ENCODE data around the gene HTT-AS. TPM values are rescaled to one million over a fixed set of nuclear protein-coding genes. Genes with fewer than 3 reads are reported as not detected.

Gene HTT-AS
- total and polyA plus RNA-seq, 2 of the 13 experiments (the other 11 are each of a cell fraction or from before 2014, with no cell fraction given), result not detected

GRCh38 chr4:3021127-3021526 is 53.2 kb downstream of the HTT-AS start:
- H2AFZ ChIP-seq (ENCODE audit: low read length), result no peak overlapping the region
- H3K27ac ChIP-seq (ENCODE audit: extremely low read length, insufficient read depth, low read length), result no peak overlapping the region
- intact Hi-C loops (cut with micrococcal nuclease; ENCODE audit: unreplicated experiment) (no loop called here), in situ Hi-C loops (cut with HindIII; ENCODE audit: extremely low pct_ligation_motif_present, low pct_unique_long_range_greater_than_20kb) (no loop called here)
- H3K4me3 ChIP-seq (replicated peaks in 1 of 3; ENCODE audit: insufficient read depth in 1 of 3, low read depth in 2 of 3, low read length in 3 of 3), result no peak overlapping the region
- DNase-seq (ENCODE audit: low spot score) (no peak), ATAC-seq (no peak), FAIRE-seq (no peak)
- WGBS (ENCODE audit: low lambda C conversion rate), result 65% methylated on average over 6 of the region's 6 CpGs
- no peak overlapping the region for H3K4me2 ChIP-seq (ENCODE audit: low read depth, low read length)
- ChIA-PET POLR2A (no interaction called here), CTCF (ENCODE audit: low intra/inter-chr PET ratio, low total read pairs) (no interaction called here)
- BruUV-seq (replicated peaks), result no TSS peak
- peaks cover 3 to 38% of the 10 kb centered on the region in 2 experiments for H3K27me3 ChIP-seq (ENCODE audit: control insufficient read depth in 1 of 2, insufficient read depth in 2 of 2, low read length in 2 of 2)
- H3K79me2 ChIP-seq (ENCODE audit: insufficient read depth, low read length), result no peaks in the 10 kb centered on the region
- TF ChIP-seq TBP (CRISPR knock-in tag; IDR thresholded peaks at IDR 0.05), result no peak
- TF ChIP-seq PRDM15 (CRISPR knock-in tag; IDR thresholded peaks at IDR 0.05), result no peak
- no peak for TF ChIP-seq ZNF570 (CRISPR knock-in tag; IDR thresholded peaks at IDR 0.05; ENCODE audit: borderline replicate concordance)
- no peak for TF ChIP-seq MED8 (CRISPR knock-in tag; IDR thresholded peaks at IDR 0.05; ENCODE audit: insufficient replicate concordance)
- TF ChIP-seq CSRNP2 (CRISPR knock-in tag; conservative IDR thresholded peaks at IDR 0.05; ENCODE audit: low read depth), result no peak
- TF ChIP-seq ZNF766 (CRISPR knock-in tag; IDR thresholded peaks at IDR 0.05; ENCODE audit: borderline replicate concordance), result no peak
- no peak for TF ChIP-seq RFXANK (CRISPR knock-in tag; IDR thresholded peaks at IDR 0.05)
- TF ChIP-seq KDM5A (IDR thresholded peaks at IDR 0.05; ENCODE audit: borderline replicate concordance, low read length), result no peak
- TF ChIP-seq NFE2L1 (CRISPR knock-in tag; IDR thresholded peaks at IDR 0.05; ENCODE audit: borderline replicate concordance), result no peak
- TF ChIP-seq FLYWCH1 (CRISPR knock-in tag; IDR thresholded peaks at IDR 0.05), result no peak
- TF ChIP-seq ZNF260 (CRISPR knock-in tag; IDR thresholded peaks at IDR 0.05; ENCODE audit: borderline replicate concordance, low read depth), result no peak
- H4K20me1 ChIP-seq (ENCODE audit: insufficient read depth, low read length), result no peaks in the 10 kb centered on the region
- no peaks in the 10 kb centered on the region for H3K36me3 ChIP-seq (replicated peaks in 1 of 2; ENCODE audit: control insufficient read depth in 1 of 2, insufficient read depth in 2 of 2, low read length in 2 of 2)
- H3K4me1 ChIP-seq (ENCODE audit: insufficient read depth, low read length), result no peaks in the 10 kb centered on the region
- H3K9me3 ChIP-seq (ENCODE audit: low read length), result no peaks in the 10 kb centered on the region
- no peak overlapping the region for H3K9ac ChIP-seq (ENCODE audit: insufficient read depth, low read depth, low read length)
